HS-27A (cell line): ENCODE results near the gene MAPK8.

Experiments used
- DNase-seq: peaks from one replicate; pipeline ENCODE4 v3.0.0-alpha.2; 2012; ENCODE audit warnings: low read depth, missing footprints

The MAPK8 gene

GRCh38 chr10:48463318-48464003, 157.0 kb downstream of the MAPK8 start:
- no peak for DNase-seq

- no peak for DNase-seq
Measured at GRCh38 chr10:48464121-48464870, 157.8 kb downstream of the MAPK8 start.

- DNase-seq, result no peak
Measured at GRCh38 chr10:48464871-48465736, 158.6 kb downstream of the MAPK8 start.

- DNase-seq, result no peak
Measured at GRCh38 chr10:48465860-48466521, 159.5 kb downstream of the MAPK8 start.

- DNase-seq, result no peak
Measured at GRCh38 chr10:48466611-48467240, 160.2 kb downstream of the MAPK8 start.

- DNase-seq, result no peak
Measured at GRCh38 chr10:48467669-48468068, 161.2 kb downstream of the MAPK8 start.

GRCh38 chr10:48468130-48468790, 161.8 kb downstream of the MAPK8 start:
- no peak for DNase-seq

- DNase-seq, result no peak
Measured at GRCh38 chr10:48468866-48469511, 162.5 kb downstream of the MAPK8 start.

GRCh38 chr10:48469516-48470020, 163.1 kb downstream of the MAPK8 start:
- DNase-seq, result no peak

GRCh38 chr10:48470115-48470892, 163.8 kb downstream of the MAPK8 start:
- no peak for DNase-seq

GRCh38 chr10:48470893-48471805, 164.7 kb downstream of the MAPK8 start:
- no peak for DNase-seq

- DNase-seq, result no peak
Measured at GRCh38 chr10:48472501-48473069, 166.1 kb downstream of the MAPK8 start.

- no peak for DNase-seq
Measured at GRCh38 chr10:48473704-48474103, 167.2 kb downstream of the MAPK8 start.

- DNase-seq, result no peak
Measured at GRCh38 chr10:48474765-48475365, 168.4 kb downstream of the MAPK8 start.

GRCh38 chr10:48475943-48476278, 169.4 kb downstream of the MAPK8 start:
- no peak for DNase-seq

GRCh38 chr10:48476279-48476982, 170.0 kb downstream of the MAPK8 start:
- DNase-seq, result no peak

- DNase-seq, result no peak
Measured at GRCh38 chr10:48477141-48477540, 170.7 kb downstream of the MAPK8 start.
